HEK293T (cell line): ENCODE measurements around the gene TCF7.

Experiments used
- CTCF ChIA-PET: fragments of 350-600 bp; formaldehyde crosslinking; extraction: SDS; loops from one replicate; lab custom pipeline; 2021; ENCODE audit warnings: antibody characterized with exemption, inconsistent platforms; lab: Yijun Ruan, JAX
- POLR2A ChIA-PET: fragments of 350-600 bp; formaldehyde crosslinking; extraction: SDS; loops from one replicate; lab custom pipeline; 2020; ENCODE audit warnings: antibody characterized with exemption, inconsistent platforms; lab: Yijun Ruan, JAX
- DNase-seq: peaks from one replicate; pipeline ENCODE4 v3.0.0; 2012; ENCODE audit warnings: mixed read lengths; ENCODE audit errors: extremely low spot score
- ARNT ChIP-seq: fragments of 450-650 bp; IDR thresholded peaks from 2 replicates; pipeline ENCODE4 v1.6.1; 2017; ENCODE audit warnings: mild to moderate bottlenecking
- BHLHE40 ChIP-seq: fragments of 450-650 bp; IDR thresholded peaks from 2 replicates; pipeline ENCODE4 v1.6.1; 2016; ENCODE audit warnings: mild to moderate bottlenecking, moderate library complexity, borderline replicate concordance
- CTBP1 ChIP-seq: fragments of 450-650 bp; IDR thresholded peaks from 2 replicates; pipeline ENCODE4 v1.6.1; 2016; ENCODE audit warnings: borderline replicate concordance
- ELF4 ChIP-seq: fragments of 450-650 bp; IDR thresholded peaks from 2 replicates; pipeline ENCODE4 v1.6.1; 2017; ENCODE audit warnings: antibody characterized with exemption
- FOXA1 ChIP-seq: fragments of 450-650 bp; IDR thresholded peaks from 2 replicates; pipeline ENCODE4 v1.6.1; 2016; ENCODE audit warnings: mild to moderate bottlenecking
- FOXK2 ChIP-seq: fragments of 450-650 bp; IDR thresholded peaks from 2 replicates; pipeline ENCODE4 v1.6.1; 2016; ENCODE audit warnings: mild to moderate bottlenecking
- FOXM1 ChIP-seq: fragments of 450-650 bp; IDR thresholded peaks from 2 replicates; pipeline ENCODE4 v1.6.1; 2017; ENCODE audit warnings: mild to moderate bottlenecking, borderline replicate concordance
- HDGF ChIP-seq: fragments of 450-650 bp; IDR thresholded peaks from 2 replicates; pipeline ENCODE4 v1.6.1; 2017; ENCODE audit warnings: antibody characterized with exemption, borderline replicate concordance
- L3MBTL2 ChIP-seq: fragments of 450-650 bp; conservative IDR thresholded peaks from 2 replicates; pipeline ENCODE4 v1.6.1; 2016; ENCODE audit warnings: mild to moderate bottlenecking
- LEF1 ChIP-seq: fragments of 450-650 bp; IDR thresholded peaks from 2 replicates; pipeline ENCODE4 v1.6.1; 2017; ENCODE audit warnings: mild to moderate bottlenecking, borderline replicate concordance
- NFRKB ChIP-seq: fragments of 450-650 bp; IDR thresholded peaks from 2 replicates; pipeline ENCODE4 v1.6.1; 2016; ENCODE audit warnings: mild to moderate bottlenecking, moderate library complexity
- PKNOX1 ChIP-seq: fragments of 450-650 bp; IDR thresholded peaks from 2 replicates; pipeline ENCODE4 v1.6.1; 2016
- SP1 ChIP-seq: fragments of 450-650 bp; IDR thresholded peaks from 2 replicates; pipeline ENCODE4 v1.6.1; 2017
- SUZ12 ChIP-seq: fragments of 450-650 bp; IDR thresholded peaks from 2 replicates; pipeline ENCODE4 v1.6.1; 2016; ENCODE audit warnings: mild to moderate bottlenecking
- TARDBP ChIP-seq: fragments of 450-650 bp; IDR thresholded peaks from 2 replicates; pipeline ENCODE4 v1.6.1; 2016
- ZNF384 ChIP-seq: fragments of 450-650 bp; IDR thresholded peaks from 2 replicates; pipeline ENCODE4 v1.6.1; 2016

The TCF7 gene

GRCh38 chr5:134145041-134145757, 30.7 kb downstream of the TCF7 start:
- ChIA-PET CTCF (interaction anchor here (1.0 to 2.5 kb wide), 2 partner anchors 106 to 107 kb away, joined by 3 to 19 read pairs; no protein-coding TSS in a partner anchor), POLR2A (interaction anchor here (2.0 kb wide), 1 partner anchor 106 kb away, joined by 4 read pairs; no protein-coding TSS in a partner anchor)
- TF ChIP-seq SP1 (no peak), HDGF (no peak), SUZ12 (no peak), ARNT (no peak), TARDBP (no peak), CTBP1 (no peak)
- no peak for DNase-seq

GRCh38 chr5:134145779-134146581, 31.5 kb downstream of the TCF7 start:
- DNase-seq = peak; percentile 64
- no peak for TF ChIP-seq L3MBTL2
- no peak for TF ChIP-seq TARDBP
- TF ChIP-seq HDGF = no peak
- TF ChIP-seq FOXA1 = no peak
- no peak for TF ChIP-seq LEF1
- TF ChIP-seq ELF4 = no peak
- TF ChIP-seq CTBP1 = no peak
- no peak for TF ChIP-seq FOXK2
- no peak for TF ChIP-seq FOXM1
- no peak for TF ChIP-seq NFRKB
- TF ChIP-seq ZNF384 = no peak
- TF ChIP-seq SUZ12 = no peak
- TF ChIP-seq PKNOX1 = no peak
- no peak for TF ChIP-seq ARNT
- TF ChIP-seq SP1 = no peak
- no peak for TF ChIP-seq BHLHE40
- ChIA-PET POLR2A (interaction anchor here (1.0 to 2.0 kb wide), 3 partner anchors 30 to 107 kb away, joined by 3 to 4 read pairs (median 4); partner anchors contain the start of gene PPP2CA), CTCF (interaction anchor here (2.5 kb wide), 1 partner anchor 106 kb away, joined by 19 read pairs; no protein-coding TSS in a partner anchor)

- DNase-seq = no peak
- POLR2A ChIA-PET = interaction anchor here (1.0 to 2.0 kb wide), 3 partner anchors 29 to 108 kb away, joined by 3 to 4 read pairs (median 4); partner anchors contain the start of gene PPP2CA
Observed at GRCh38 chr5:134146651-134147518, 32.4 kb downstream of the TCF7 start.

GRCh38 chr5:134148316-134148715, 33.8 kb downstream of the TCF7 start:
- POLR2A ChIA-PET = interaction anchor here (0.8 to 1.4 kb wide), 2 partner anchors 11 to 33 kb away, joined by 3 read pairs; partner anchors contain the start of gene TCF7

More at GRCh38 chr5:134146651-134147518, 32.4 kb downstream of the TCF7 start:
- CTCF ChIA-PET = interaction anchor here (0.6 to 2.5 kb wide), 3 partner anchors 10 to 107 kb away, joined by 3 to 19 read pairs (median 5); no protein-coding TSS in a partner anchor
- TF ChIP-seq PKNOX1 = no peak
- TF ChIP-seq BHLHE40 = no peak
- TF ChIP-seq LEF1 = no peak
- no peak for TF ChIP-seq FOXK2

More at GRCh38 chr5:134148316-134148715, 33.8 kb downstream of the TCF7 start:
- no peak for DNase-seq
- TF ChIP-seq PKNOX1 = no peak
- no peak for TF ChIP-seq ZNF384
- no peak for TF ChIP-seq HDGF
- CTCF ChIA-PET = interaction anchor here (1.5 kb wide), 1 partner anchor 109 kb away, joined by 8 read pairs; no protein-coding TSS in a partner anchor
